ENCODE measurements around the gene WSB1. TPM values are rescaled to one million over a fixed set of nuclear protein-coding genes. Genes with fewer than 3 reads are reported as not detected.
A peak's percentile ranks its signal among the peaks of the same experiment; 100 is the strongest.

The WSB1 gene
- total RNA-seq, 1 experiment from 2014 or later: 66.2 TPM

DNA sequence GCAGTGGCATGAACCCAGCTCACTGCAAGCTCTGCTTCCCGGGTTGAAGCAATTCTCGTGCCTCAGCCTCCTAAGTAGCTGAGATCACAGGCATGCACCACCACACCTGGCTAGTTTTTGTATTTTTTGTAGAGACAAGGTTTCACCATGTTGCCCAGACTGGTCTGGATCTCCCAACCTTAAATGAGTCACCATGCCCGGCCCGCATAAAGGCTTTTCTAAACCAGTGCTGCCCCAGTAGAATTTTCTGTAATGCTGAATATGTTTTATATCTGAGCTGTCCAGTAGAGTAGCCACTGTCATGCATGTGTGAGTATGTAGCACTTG, 36.9 kb upstream of the WSB1 start:
- H3K27me3 ChIP-seq (ENCODE audit: insufficient read depth, low read depth): no peaks in the 10 kb centered on the region
- H3K4me2 ChIP-seq: no peak overlapping the region
- no TSS peak for BruUV-seq (replicated peaks)
- DNase-seq: no peak
- no peak overlapping the region for H2AFZ ChIP-seq
- H3F3A ChIP-seq (ENCODE audit: insufficient read depth, low read depth): no peaks in the 10 kb centered on the region
- no peaks in the 10 kb centered on the region for H3K79me2 ChIP-seq (ENCODE audit: low read depth)
- CTCF ChIA-PET: no interaction called here
- H3K9me3 ChIP-seq (ENCODE audit: insufficient read depth, low read depth): no peaks in the 10 kb centered on the region
- POLR2A ChIA-PET (ENCODE audit: unreplicated experiment): no interaction called here
- no peaks in the 10 kb centered on the region for H3K36me3 ChIP-seq (ENCODE audit: low read depth)
- intact Hi-C loops (cut with micrococcal nuclease; ENCODE audit: unreplicated experiment): no loop called here
- TF ChIP-seq EZH2 (IDR thresholded peaks at IDR 0.05; ENCODE audit: low read depth): no peak
- TF ChIP-seq, protein P1, sequence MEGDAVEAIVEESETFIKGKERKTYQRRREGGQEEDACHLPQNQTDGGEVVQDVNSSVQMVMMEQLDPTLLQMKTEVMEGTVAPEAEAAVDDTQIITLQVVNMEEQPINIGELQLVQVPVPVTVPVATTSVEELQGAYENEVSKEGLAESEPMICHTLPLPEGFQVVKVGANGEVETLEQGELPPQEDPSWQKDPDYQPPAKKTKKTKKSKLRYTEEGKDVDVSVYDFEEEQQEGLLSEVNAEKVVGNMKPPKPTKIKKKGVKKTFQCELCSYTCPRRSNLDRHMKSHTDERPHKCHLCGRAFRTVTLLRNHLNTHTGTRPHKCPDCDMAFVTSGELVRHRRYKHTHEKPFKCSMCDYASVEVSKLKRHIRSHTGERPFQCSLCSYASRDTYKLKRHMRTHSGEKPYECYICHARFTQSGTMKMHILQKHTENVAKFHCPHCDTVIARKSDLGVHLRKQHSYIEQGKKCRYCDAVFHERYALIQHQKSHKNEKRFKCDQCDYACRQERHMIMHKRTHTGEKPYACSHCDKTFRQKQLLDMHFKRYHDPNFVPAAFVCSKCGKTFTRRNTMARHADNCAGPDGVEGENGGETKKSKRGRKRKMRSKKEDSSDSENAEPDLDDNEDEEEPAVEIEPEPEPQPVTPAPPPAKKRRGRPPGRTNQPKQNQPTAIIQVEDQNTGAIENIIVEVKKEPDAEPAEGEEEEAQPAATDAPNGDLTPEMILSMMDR (conservative IDR thresholded peaks at IDR 0.05): no peak
- peak overlapping the region; percentile 34; the same call in 1 of the 2 replicates for H3K27ac ChIP-seq
- no peaks in the 10 kb centered on the region for H3K4me1 ChIP-seq (replicated peaks; ENCODE audit: insufficient read depth)
- no peaks in the 10 kb centered on the region; the same call in 1 of the 2 replicates for H3K9me2 ChIP-seq (ENCODE audit: insufficient read depth)
- H3K4me3 ChIP-seq: no peak overlapping the region
- no peaks in the 10 kb centered on the region for H4K20me1 ChIP-seq (ENCODE audit: insufficient read depth)

DNA sequence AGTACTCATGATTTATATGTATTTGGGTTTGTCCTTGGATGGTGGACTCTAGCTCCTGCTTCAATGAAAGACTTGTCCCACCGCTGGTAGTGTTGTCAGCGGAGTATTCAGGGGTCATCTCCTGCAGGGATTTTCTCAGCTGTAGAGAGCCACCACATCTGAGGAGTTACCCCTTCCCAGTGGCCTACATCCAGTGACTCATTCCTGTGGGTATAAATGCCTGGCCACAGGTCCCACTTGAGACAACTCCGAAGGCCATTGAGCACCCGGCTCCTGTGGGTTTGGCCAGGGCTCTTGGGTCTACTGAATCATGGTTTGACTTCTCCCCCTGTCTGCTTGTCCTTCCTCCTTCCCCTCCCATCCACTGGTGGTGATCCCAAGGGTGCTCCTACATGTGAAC, 34.6 kb upstream of the WSB1 start:
- ChIA-PET CTCF (no interaction called here), POLR2A (ENCODE audit: unreplicated experiment) (no interaction called here)
- H3K79me2 ChIP-seq (ENCODE audit: low read depth): no peaks in the 10 kb centered on the region
- no peak overlapping the region for H3K4me2 ChIP-seq
- H3K9me2 ChIP-seq (ENCODE audit: insufficient read depth): no peaks in the 10 kb centered on the region; the same call in 1 of the 2 replicates
- no peaks in the 10 kb centered on the region for H3K36me3 ChIP-seq (ENCODE audit: low read depth)
- no peaks in the 10 kb centered on the region for H3K9me3 ChIP-seq (ENCODE audit: insufficient read depth, low read depth)
- no peaks in the 10 kb centered on the region for H3K4me1 ChIP-seq (replicated peaks; ENCODE audit: insufficient read depth)
- no peak overlapping the region for H3K4me3 ChIP-seq
- H3F3A ChIP-seq (ENCODE audit: insufficient read depth, low read depth): no peaks in the 10 kb centered on the region
- no peaks in the 10 kb centered on the region for H3K27me3 ChIP-seq (ENCODE audit: insufficient read depth, low read depth)
- no peak overlapping the region for H3K27ac ChIP-seq
- H2AFZ ChIP-seq: no peak overlapping the region
- no TSS peak for BruUV-seq (replicated peaks)
- DNase-seq: no peak
- no peaks in the 10 kb centered on the region for H4K20me1 ChIP-seq (ENCODE audit: insufficient read depth)
- intact Hi-C loops (cut with micrococcal nuclease; ENCODE audit: unreplicated experiment): no loop called here
- TF ChIP-seq, protein P1 (conservative IDR thresholded peaks at IDR 0.05): no peak
- TF ChIP-seq EZH2 (IDR thresholded peaks at IDR 0.05; ENCODE audit: low read depth): no peak

DNA sequence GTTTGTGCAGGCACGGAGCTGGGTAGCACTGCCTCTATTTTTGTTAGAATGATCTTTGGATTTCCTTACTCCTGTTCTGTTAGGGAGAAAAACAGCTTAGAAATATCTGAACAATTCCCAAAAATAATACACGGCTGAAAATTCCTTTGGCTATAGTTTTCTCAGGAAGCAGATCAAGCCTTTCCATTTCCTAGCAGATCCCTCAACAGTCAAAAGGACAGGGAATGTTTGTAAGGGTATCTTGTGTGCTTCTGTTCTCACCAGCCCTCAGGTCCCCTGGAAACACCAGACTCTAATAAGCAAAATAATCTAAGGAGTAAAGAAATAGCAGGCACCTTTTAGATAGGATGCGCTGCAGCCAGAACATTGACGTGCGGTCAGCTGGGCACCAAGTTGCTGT, 30.5 kb upstream of the WSB1 start:
- Histone ChIP-seq H3K79me2 (ENCODE audit: low read depth) (no peaks in the 10 kb centered on the region), H3K9me3 (ENCODE audit: insufficient read depth, low read depth) (no peaks in the 10 kb centered on the region), H3K27ac (no peak overlapping the region), H3K4me3 (no peak overlapping the region), H3K4me1 (replicated peaks; ENCODE audit: insufficient read depth) (peaks cover 13% of the 10 kb centered on the region; the same call in 1 of the 2 replicates), H3F3A (ENCODE audit: insufficient read depth, low read depth) (peaks cover 5% of the 10 kb centered on the region; the same call in 1 of the 2 replicates), H4K20me1 (ENCODE audit: insufficient read depth) (no peaks in the 10 kb centered on the region), H3K27me3 (ENCODE audit: insufficient read depth, low read depth) (no peaks in the 10 kb centered on the region), H3K9me2 (ENCODE audit: insufficient read depth) (no peaks in the 10 kb centered on the region; the same call in 1 of the 2 replicates), H3K36me3 (ENCODE audit: low read depth) (no peaks in the 10 kb centered on the region), H3K4me2 (no peak overlapping the region), H2AFZ (no peak overlapping the region)
- POLR2A ChIA-PET (ENCODE audit: unreplicated experiment): no interaction called here
- no peak for DNase-seq
- BruUV-seq (replicated peaks): no TSS peak
- CTCF ChIA-PET: no interaction called here
- TF ChIP-seq, protein P1 (conservative IDR thresholded peaks at IDR 0.05): no peak
- no peak for TF ChIP-seq EZH2 (IDR thresholded peaks at IDR 0.05; ENCODE audit: low read depth)
- intact Hi-C loops (cut with micrococcal nuclease; ENCODE audit: unreplicated experiment): no loop called here

Data from PC-9 (cell line).